H1 (cell line): ENCODE measurements around the gene KIF5A. TPM values are rescaled to one million over a fixed set of nuclear protein-coding genes. Genes with fewer than 3 reads are reported as not detected.

Experiments
- CTCF ChIA-PET: fragments of 300-600 bp; sonication (Branson Sonifier 250); formaldehyde crosslinking; loops from one replicate; lab custom pipeline; 2021; ENCODE audit not compliant: partially characterized antibody; lab: Charles Lee
- POLR2A ChIA-PET: fragments of 300-600 bp; sonication (Branson Sonifier 250); formaldehyde crosslinking; loops from one replicate; lab custom pipeline; 2021; ENCODE audit warnings: inconsistent platforms; ENCODE audit not compliant: partially characterized antibody; lab: Charles Lee
- DNase-seq, 2 experiments: peaks; one replicate each; pipeline versions ENCODE4 v3.0.0 to v3.0.0-alpha.2; 2010 to 2022; ENCODE audit warnings: low spot score in 2 of 2, low read depth in 1 of 2, mixed read lengths in 1 of 2
- FAIRE-seq: peaks from 2 replicates; lab custom pipeline; 2011; peaks lifted over from hg19 to GRCh38; lab: Jason Lieb, UNC
- H2AFZ ChIP-seq: 2 replicates; pipeline ENCODE4 v1.8.1; 2012; ENCODE audit warnings: low read length, inconsistent platforms
- H2AK5ac ChIP-seq: 2 replicates; pipeline ENCODE4 v1.6.1; 2013; ENCODE audit warnings: low read depth, low read length
- H2BK120ac ChIP-seq: replicated peaks from 2 replicates; pipeline ENCODE3; 2013; ENCODE audit warnings: low read depth, low read length, inconsistent platforms
- H2BK12ac ChIP-seq: 2 replicates; pipeline ENCODE4 v1.6.1; 2013; ENCODE audit warnings: low read depth, low read length
- H2BK15ac ChIP-seq: 2 replicates; pipeline ENCODE4 v1.6.1; 2013; ENCODE audit warnings: low read length
- H2BK20ac ChIP-seq: 2 replicates; pipeline ENCODE4 v1.6.1; 2013; ENCODE audit warnings: low read length
- H2BK5ac ChIP-seq: 2 replicates; pipeline ENCODE4 v1.6.1; 2013; ENCODE audit warnings: low read depth, low read length
- H3K14ac ChIP-seq: 2 replicates; pipeline ENCODE4 v1.6.1; 2013; ENCODE audit warnings: inconsistent platforms; ENCODE audit not compliant: insufficient read length
- H3K18ac ChIP-seq: 2 replicates; pipeline ENCODE4 v1.6.1; 2013; ENCODE audit warnings: low read length; ENCODE audit errors: extremely low read depth
- H3K23ac ChIP-seq: 2 replicates; pipeline ENCODE4 v1.6.1; 2013; ENCODE audit warnings: inconsistent platforms; ENCODE audit not compliant: insufficient read length
- H3K23me2 ChIP-seq: 2 replicates; pipeline ENCODE4 v1.6.1; 2013; ENCODE audit warnings: low read depth, low read length
- H3K27ac ChIP-seq: 2 replicates; pipeline ENCODE4 v1.6.1; 2011; ENCODE audit warnings: low read depth, low read length, inconsistent platforms
- H3K27me3 ChIP-seq, 4 experiments: replicated peaks in 1 of 4; 1 replicate in 1 of 4; 2 replicates in 3 of 4; pipeline versions ENCODE4 v1.6.1 to v1.8.1; 2011 to 2013; ENCODE audit warnings: low read length in 3 of 4, mild to moderate bottlenecking in 3 of 4, inconsistent platforms in 2 of 4, mixed read lengths in 2 of 4, moderate library complexity in 1 of 4; ENCODE audit not compliant: control insufficient read depth in 3 of 4, insufficient read depth in 3 of 4; ENCODE audit errors: extremely low read depth in 1 of 4
- H3K36me3 ChIP-seq, 4 experiments: 2 replicates each; pipeline versions ENCODE4 v1.6.1 to v1.8.1; 2011 to 2013; ENCODE audit warnings: mild to moderate bottlenecking in 4 of 4, low read length in 3 of 4, moderate library complexity in 2 of 4, control low read depth in 1 of 4, inconsistent platforms in 1 of 4; ENCODE audit not compliant: insufficient read depth in 4 of 4, control insufficient read depth in 2 of 4
- H3K4ac ChIP-seq: replicated peaks from 2 replicates; pipeline ENCODE3; 2013; ENCODE audit warnings: low read length, low read depth, mixed read lengths, inconsistent platforms; ENCODE audit not compliant: insufficient read length
- H3K4me1 ChIP-seq, 4 experiments: replicated peaks in 1 of 4; 1 replicate in 1 of 4; 2 replicates in 3 of 4; pipeline versions ENCODE4 v1.6.1 to v1.8.1; 2011 to 2013; ENCODE audit warnings: low read length in 3 of 4, inconsistent platforms in 2 of 4, mixed read lengths in 1 of 4; ENCODE audit not compliant: insufficient read depth in 4 of 4, control insufficient read depth in 3 of 4
- H3K4me2 ChIP-seq, 2 experiments: 2 replicates each; pipeline versions ENCODE4 v1.6.1 to v1.8.1; 2011 to 2013; ENCODE audit warnings: low read depth in 2 of 2, low read length in 2 of 2, control low read depth in 1 of 2, inconsistent platforms in 1 of 2, mild to moderate bottlenecking in 1 of 2; ENCODE audit not compliant: insufficient read depth in 1 of 2
- H3K4me3 ChIP-seq, 4 experiments: fragments of 200-600, 300-600 bp in 1 of 4; sonication (generic), shearing (Covaris generic), sonication (Bioruptor Twin) in 1 of 4; 2 replicates each; pipeline versions ENCODE4 v1.5.1 to v1.8.1; 2011 to 2016; ENCODE audit warnings: low read length in 4 of 4, low read depth in 3 of 4, control low read depth in 2 of 4, inconsistent platforms in 2 of 4, mild to moderate bottlenecking in 2 of 4, mixed read lengths in 1 of 4, moderate library complexity in 1 of 4; ENCODE audit not compliant: insufficient read depth in 2 of 4; ENCODE audit errors: extremely low read depth in 1 of 4
- H3K56ac ChIP-seq: replicated peaks from 2 replicates; pipeline ENCODE3; 2013; ENCODE audit warnings: low read depth, mild to moderate bottlenecking, mixed read lengths, low read length, inconsistent platforms; ENCODE audit not compliant: insufficient read length
- H3K79me1 ChIP-seq: 2 replicates; pipeline ENCODE4 v1.6.1; 2013; ENCODE audit warnings: low read depth, low read length, control low read depth
- H3K79me2 ChIP-seq, 2 experiments: 2 replicates each; pipeline versions ENCODE4 v1.6.1 to v1.8.1; 2012 to 2013; ENCODE audit warnings: low read length in 2 of 2, mild to moderate bottlenecking in 2 of 2, inconsistent platforms in 1 of 2; ENCODE audit not compliant: insufficient read depth in 2 of 2, control insufficient read depth in 1 of 2
- H3K9ac ChIP-seq, 4 experiments: replicated peaks in 1 of 4; 1 replicate in 1 of 4; 2 replicates in 3 of 4; pipeline versions ENCODE4 v1.6.1 to v1.8.1; 2011 to 2013; ENCODE audit warnings: low read depth in 3 of 4, low read length in 3 of 4, control low read depth in 2 of 4, mild to moderate bottlenecking in 2 of 4, moderate library complexity in 2 of 4, inconsistent platforms in 1 of 4; ENCODE audit errors: extremely low read depth in 1 of 4
- H3K9me3 ChIP-seq, 2 experiments: 2 replicates each; pipeline versions ENCODE4 v1.6.1 to v1.8.1; 2012 to 2013; ENCODE audit warnings: mild to moderate bottlenecking in 2 of 2, moderate library complexity in 2 of 2, control low read depth in 1 of 2, inconsistent platforms in 1 of 2, low read depth in 1 of 2, low read length in 1 of 2, mixed read lengths in 1 of 2; ENCODE audit not compliant: insufficient read depth in 2 of 2
- H4K20me1 ChIP-seq, 2 experiments: replicated peaks in 1 of 2; 2 replicates each; pipeline versions ENCODE3 to v1.8.1; 2011 to 2013; ENCODE audit warnings: inconsistent platforms in 2 of 2, low read length in 2 of 2, mild to moderate bottlenecking in 1 of 2; ENCODE audit not compliant: insufficient read depth in 2 of 2, control insufficient read depth in 1 of 2
- H4K5ac ChIP-seq: 2 replicates; pipeline ENCODE4 v1.6.1; 2013; ENCODE audit warnings: low read length, low read depth, mixed read lengths, inconsistent platforms; ENCODE audit not compliant: insufficient read length
- H4K8ac ChIP-seq: 2 replicates; pipeline ENCODE4 v1.8.0; 2013; ENCODE audit warnings: mild to moderate bottlenecking, moderate library complexity, low read length, inconsistent platforms; ENCODE audit not compliant: insufficient read depth; ENCODE audit errors: extremely low read depth
- H4K91ac ChIP-seq: replicated peaks from 2 replicates; pipeline ENCODE3; 2013; ENCODE audit warnings: low read length, mixed read lengths, inconsistent platforms; ENCODE audit not compliant: insufficient read length
- ATF3 ChIP-seq: IDR thresholded peaks from 2 replicates; pipeline ENCODE4 v1.6.1; 2011; ENCODE audit warnings: low read depth, mild to moderate bottlenecking, low read length; ENCODE audit not compliant: insufficient read depth
- FOSL1 ChIP-seq: IDR thresholded peaks from 2 replicates; pipeline ENCODE4 v1.6.1; 2011; ENCODE audit warnings: mild to moderate bottlenecking, low read depth, low read length, moderate library complexity; ENCODE audit not compliant: insufficient read depth
- GTF2F1 ChIP-seq: IDR thresholded peaks from 2 replicates; pipeline ENCODE4 v1.6.1; 2012; ENCODE audit warnings: low read depth, low read length, improper control_type of control experiment, borderline replicate concordance
- MAX ChIP-seq: IDR thresholded peaks from 2 replicates; pipeline ENCODE4 v1.6.1; 2012; ENCODE audit warnings: inconsistent platforms
- WGBS, 2 experiments: shearing (Covaris generic) in 1 of 2; methylation state at CpG; one replicate each; pipeline versions ENCODE4 v1.1.6 to v1.1.7; 2013 to 2015; ENCODE audit warnings: low lambda C conversion rate in 2 of 2, mixed read lengths in 2 of 2, inconsistent platforms in 1 of 2, low coverage in 1 of 2, missing lambda C conversion rate in 1 of 2; ENCODE audit not compliant: insufficient replicate concordance in 2 of 2, insufficient coverage in 1 of 2, insufficient read length in 1 of 2; ENCODE audit errors: extremely low coverage in 1 of 2, missing lambda C conversion rate in 1 of 2; 5-methylcytosine and 5-hydroxymethylcytosine counted together
- long read RNA-seq, 2 experiments: library from RNA in 1 of 2; library from capped mRNA in 1 of 2; stranded (forward); transcript quantifications; one replicate each; pipeline ENCODE4 v2.0.0, GENCODE V29; 2021; ENCODE audit warnings: inconsistent platforms in 1 of 2
- polyA minus RNA-seq, 3 experiments: library from RNA; depleted of rRNA, polyadenylated mRNA; stranded (reverse); fragments of >200 nt; gene quantifications; 1 replicate in 2 of 3; 2 replicates in 1 of 3; pipeline ENCODE4 v1.2.3, GENCODE V29; 2011
- polyA plus RNA-seq, 7 experiments: library from polyadenylated mRNA; depleted of rRNA in 3 of 7; stranded (reverse) in 5 of 7; unstranded in 2 of 7; fragments of >200 nt in 5 of 7; fragments of 200-250 nt in 2 of 7; gene quantifications; 1 replicate in 5 of 7; 2 replicates in 1 of 7; 4 replicates in 1 of 7; pipeline versions ENCODE4 v1.2.1 to v1.2.3, GENCODE V29; 2011 to 2013; ENCODE audit warnings: missing spikeins in 2 of 7, mixed read lengths in 2 of 7
- total RNA-seq: library from RNA; stranded (reverse); fragmentation: NEBNext Ultra II Directional; extraction: Animal tissue kit (Norgen Biotek cat#: 25700); gene quantifications from 2 replicates; pipeline ENCODE4 v1.2.1, GENCODE V29; 2021

Gene KIF5A
- total RNA-seq (21.9 and 22.8 TPM in 2 replicates), polyA plus RNA-seq (2011; rRNA removed) (10.7 and 11.7 TPM in 2 replicates), polyA minus RNA-seq (2011; rRNA and poly(A)+ RNA removed) (19.8 and 21.8 TPM in 2 replicates)
- 16.5 TPM for polyA plus RNA-seq (2011; cell fraction: cytosol; rRNA removed)
- 32.8 TPM for polyA plus RNA-seq (2011; cell fraction: nucleus; rRNA removed)
- polyA plus RNA-seq (2012, experiment 1 of 2): 16.3 to 20.8 TPM (median 19.3 TPM) in 4 replicates
- polyA plus RNA-seq (2012, experiment 2 of 2): 3.2 TPM
- polyA plus RNA-seq (2013, experiment 1 of 2): 10.6 TPM
- 9.6 TPM for polyA plus RNA-seq (2013, experiment 2 of 2)
- polyA minus RNA-seq (2011; cell fraction: cytosol; rRNA and poly(A)+ RNA removed): 12.0 TPM
- polyA minus RNA-seq (2011; cell fraction: nucleus; rRNA and poly(A)+ RNA removed): 18.9 TPM
- long read RNA-seq, experiment 1, partial matches to known transcripts: 0 of 5 reads
- long read RNA-seq, experiment 1, other reads (novel, unspliced or antisense): 5 of 5 reads
- long read RNA-seq, experiment 2: 0 reads

GRCh38 chr12:57549909-57550640, at the start of gene KIF5A:
KIF5A (plus strand) TSS chr12:57550044; CDS start chr12:57550272, 228 bp downstream.
- Histone ChIP-seq H3K4me3 (peak within 1 kb of the TSS; percentile 75 to 96 (median 96)), H2BK15ac (peak within 1 kb of the TSS; percentile 25; the same call in 1 of the 2 replicates), H3K79me2 (peaks cover 4 to 49% of the 10 kb centered on the region in 2 experiments; a peak in 3 of 4 replicates), H3K4ac (no peak within 1 kb of the TSS), H4K91ac (peak within 1 kb of the TSS; percentile 67), H4K5ac (peak within 1 kb of the TSS; percentile 24), H2AK5ac (no peak within 1 kb of the TSS), H3K27me3 (peaks cover 0 to 5% (median 3%) of the 10 kb centered on the region in 4 experiments; a peak in 2 of 7 replicates), H2BK120ac (no peak within 1 kb of the TSS), H3K79me1 (peaks cover 12% of the 10 kb centered on the region), H3K9ac (peak within 1 kb of the TSS; percentile 58 to 72 (median 68); a peak in 6 of 7 replicates), H3K27ac (0 out of 2 replicates have a peak within 1 kb of the TSS, but pooled peaks have one; percentile 26), H3K23ac (no peak within 1 kb of the TSS), H4K20me1 (peaks cover 9 to 13% of the 10 kb centered on the region in 2 experiments), H2AFZ (peak within 1 kb of the TSS; percentile 56; the same call in 1 of the 2 replicates), H3K18ac (peak within 1 kb of the TSS; percentile 53; the same call in 1 of the 2 replicates), H3K36me3 (no peaks in the 10 kb centered on the region; a peak in 1 of 8 replicates), H2BK12ac (peak within 1 kb of the TSS; percentile 85; the same call in 1 of the 2 replicates), H2BK5ac (peak within 1 kb of the TSS; percentile 81; the same call in 1 of the 2 replicates), H3K14ac (no peak within 1 kb of the TSS), H3K23me2 (peaks cover 19% of the 10 kb centered on the region), H3K9me3 (no peaks in the 10 kb centered on the region), H3K4me2 (peak within 1 kb of the TSS; percentile 69 to 77), H3K56ac (peak within 1 kb of the TSS; percentile 35), H4K8ac (no peak within 1 kb of the TSS; the same call in none of the 2 replicates), H2BK20ac (no peak within 1 kb of the TSS), H3K4me1 (peaks cover 9 to 29% (median 12%) of the 10 kb centered on the region in 4 experiments; a peak in 6 of 7 replicates)
- ChIA-PET POLR2A (interaction anchor here (1.4 to 2.0 kb wide), 3 partner anchors 12 to 30 kb away, joined by 3 to 12 read pairs (median 5); partner anchors contain the start of gene DDIT3), CTCF (no interaction called here)
- whole genome bisulfite sequencing, 2 experiments: 1% methylated on average over 24 of the region's 52 CpGs; no CpG with 5 or more reads in 1 of the 2 experiments
- DNase-seq (peak in 1 of 2 experiments; percentile 90), FAIRE-seq (no peak)
- peak; percentile 10; the same call in 1 of the 2 replicates for TF ChIP-seq MAX
- TF ChIP-seq ATF3: no peak
- TF ChIP-seq GTF2F1: no peak
- TF ChIP-seq FOSL1: no peak
